GM23338 (cell line): ENCODE measurements around the gene CAPN1. TPM values are rescaled to one million over a fixed set of nuclear protein-coding genes. Genes with fewer than 3 reads are reported as not detected.

Experiments used
- ATAC-seq: fragments of 200-7000 bp; cut with Tn5 transposase; 3 replicates; pipeline ENCODE4 v1.9.1; 2020
- DNase-seq: peaks from one replicate; pipeline ENCODE4 v3.0.0-alpha.2; 2015; ENCODE audit warnings: low spot score
- H2AFZ ChIP-seq: fragments of 200-600 bp; sonication (generic); 2 replicates; pipeline ENCODE4 v1.8.0; 2016; ENCODE audit warnings: antibody characterized with exemption, mild to moderate bottlenecking, moderate library complexity
- H3F3A ChIP-seq: fragments of 200-600 bp; sonication (generic); replicated peaks from 2 replicates; pipeline ENCODE4 v1.8.0; 2017; ENCODE audit warnings: antibody characterized with exemption, mixed run types, low read depth
- H3K27ac ChIP-seq: fragments of 200-600 bp; sonication (generic); 2 replicates; pipeline ENCODE4 v1.6.1; 2016; ENCODE audit warnings: low read depth
- H3K27me3 ChIP-seq: fragments of 200-600 bp; sonication (generic); 2 replicates; pipeline ENCODE4 v1.8.0; 2016; ENCODE audit warnings: mild to moderate bottlenecking, mixed run types, moderate library complexity; ENCODE audit not compliant: insufficient read depth
- H3K36me3 ChIP-seq: fragments of 200-600 bp; sonication (generic); 2 replicates; pipeline ENCODE4 v1.8.0; 2016; ENCODE audit warnings: mild to moderate bottlenecking; ENCODE audit not compliant: insufficient read depth
- H3K4me1 ChIP-seq: fragments of 200-600 bp; sonication (generic); 2 replicates; pipeline ENCODE4 v1.8.0; 2016; ENCODE audit warnings: mild to moderate bottlenecking, moderate library complexity; ENCODE audit not compliant: insufficient read depth
- H3K4me2 ChIP-seq: fragments of 200-600 bp; sonication (generic); 2 replicates; pipeline ENCODE4 v1.7.1; 2017; ENCODE audit warnings: mixed run types
- H3K4me3 ChIP-seq: fragments of 200-600 bp; sonication (generic); 2 replicates; pipeline ENCODE4 v1.6.1; 2016; ENCODE audit warnings: mixed run types
- H3K79me2 ChIP-seq: fragments of 200-600 bp; sonication (generic); replicated peaks from 2 replicates; pipeline ENCODE4 v1.8.0; 2017; ENCODE audit warnings: mild to moderate bottlenecking; ENCODE audit not compliant: insufficient read depth
- H3K9me2 ChIP-seq: fragments of 200-600 bp; sonication (generic); 2 replicates; pipeline ENCODE4 v1.8.0; 2017; ENCODE audit not compliant: insufficient read depth
- H4K20me1 ChIP-seq: fragments of 200-600 bp; sonication (generic); replicated peaks from 2 replicates; pipeline ENCODE4 v1.8.0; 2017; ENCODE audit warnings: mild to moderate bottlenecking; ENCODE audit not compliant: insufficient read depth
- H3K27ac Mint-ChIP-seq: 2 replicates; pipeline ENCODE4 v1.8.0; 2020; ENCODE audit warnings: inconsistent platforms, mild to moderate bottlenecking, moderate library complexity, mixed read lengths
- H3K27me3 Mint-ChIP-seq: 3 replicates; pipeline ENCODE4 v1.8.0; 2022; ENCODE audit warnings: low read depth, mild to moderate bottlenecking, moderate library complexity, mixed read lengths, inconsistent platforms; ENCODE audit not compliant: insufficient read depth, poor library complexity
- H3K36me3 Mint-ChIP-seq: 3 replicates; pipeline ENCODE4 v1.8.0; 2021; ENCODE audit warnings: low read depth, mild to moderate bottlenecking, inconsistent platforms, moderate library complexity, mixed read lengths
- H3K4me1 Mint-ChIP-seq: 3 replicates; pipeline ENCODE4 v1.8.0; 2020; ENCODE audit warnings: mild to moderate bottlenecking, inconsistent platforms, mixed read lengths
- H3K4me3 Mint-ChIP-seq: 3 replicates; pipeline ENCODE4 v1.8.0; 2021; ENCODE audit warnings: moderate library complexity, mild to moderate bottlenecking, inconsistent platforms, mixed read lengths
- H3K9me3 Mint-ChIP-seq: 3 replicates; pipeline ENCODE4 v1.8.0; 2020; ENCODE audit warnings: moderate library complexity, mild to moderate bottlenecking, inconsistent platforms, mixed read lengths
- CREB1 ChIP-seq: fragments of 250-450 bp; sonication (Bioruptor Pico); IDR thresholded peaks from 2 replicates; pipeline ENCODE4 v1.5.0; 2020; ENCODE audit warnings: low read depth, mild to moderate bottlenecking, moderate library complexity
- CTCF ChIP-seq, 2 experiments: fragments of 200-600 bp in 1 of 2; sonication (generic) in 1 of 2; conservative IDR thresholded peaks; 2 replicates each; pipeline versions ENCODE4 v1.5.1 to v1.6.1; 2016 to 2017; ENCODE audit warnings: antibody characterized with exemption in 2 of 2, low read depth in 2 of 2, mild to moderate bottlenecking in 2 of 2, moderate library complexity in 1 of 2
- ETS1 ChIP-seq: IDR thresholded peaks from 2 replicates; pipeline ENCODE4 v1.6.1; 2016; ENCODE audit warnings: antibody characterized with exemption
- EZH2 ChIP-seq: fragments of 200-600 bp; sonication (generic); IDR thresholded peaks from one replicate; pipeline ENCODE4 v1.8.0; 2017; ENCODE audit warnings: antibody characterized with exemption, mild to moderate bottlenecking, low read depth; ENCODE audit not compliant: unreplicated experiment
- EZH2phosphoT487 ChIP-seq: fragments of 200-600 bp; sonication (generic); IDR thresholded peaks from one replicate; pipeline ENCODE4 v1.8.1; 2018; ENCODE audit warnings: antibody characterized with exemption; ENCODE audit not compliant: unreplicated experiment
- NANOG ChIP-seq: IDR thresholded peaks from 2 replicates; pipeline ENCODE4 v1.6.1; 2016; ENCODE audit warnings: antibody characterized with exemption, borderline replicate concordance
- POLR2AphosphoS5 ChIP-seq: IDR thresholded peaks from 2 replicates; pipeline ENCODE4 v1.6.1; 2016; ENCODE audit warnings: antibody characterized with exemption, low read depth
- STAT1 ChIP-seq: IDR thresholded peaks from one replicate; pipeline ENCODE4 v1.6.1; 2016; ENCODE audit warnings: antibody characterized with exemption; ENCODE audit not compliant: unreplicated experiment
- ZNF114 ChIP-seq: fragments of 250-450 bp; sonication (Bioruptor Pico); IDR thresholded peaks from 2 replicates; pipeline ENCODE4 v1.5.0; 2020; ENCODE audit warnings: mild to moderate bottlenecking, moderate library complexity
- ZNF331 ChIP-seq: fragments of 250-450 bp; sonication (Bioruptor Pico); IDR thresholded peaks from 2 replicates; pipeline ENCODE4 v1.5.0; 2020; ENCODE audit warnings: low read depth, mild to moderate bottlenecking, moderate library complexity
- polyA plus RNA-seq: library from polyadenylated mRNA; unstranded; fragments of >200 nt; fragmentation: Nextera tagmentation; extraction: Ambion mirVana; gene quantifications from 2 replicates; pipeline ENCODE4 v1.2.1, GENCODE V29; 2016
- total RNA-seq: library from RNA; depleted of rRNA; stranded (reverse); fragments of >200 nt; shearing (Covaris generic); gene quantifications from 2 replicates; pipeline ENCODE4 v1.2.3, GENCODE V29; 2014
- TF ChIP-seq, protein P1 (sequence below): IDR thresholded peaks from one replicate; pipeline ENCODE4 v1.6.1; 2018; ENCODE audit warnings: antibody characterized with exemption; ENCODE audit not compliant: unreplicated experiment
- TF ChIP-seq, protein P2 (sequence below): fragments of 250-450 bp; sonication (Bioruptor Pico); IDR thresholded peaks from 2 replicates; pipeline ENCODE4 v1.5.0; 2020; ENCODE audit warnings: mild to moderate bottlenecking, moderate library complexity

The CAPN1 gene
- total and polyA plus RNA-seq, 2 experiments from 2014 or later: 67.3 to 277 TPM

DNA sequence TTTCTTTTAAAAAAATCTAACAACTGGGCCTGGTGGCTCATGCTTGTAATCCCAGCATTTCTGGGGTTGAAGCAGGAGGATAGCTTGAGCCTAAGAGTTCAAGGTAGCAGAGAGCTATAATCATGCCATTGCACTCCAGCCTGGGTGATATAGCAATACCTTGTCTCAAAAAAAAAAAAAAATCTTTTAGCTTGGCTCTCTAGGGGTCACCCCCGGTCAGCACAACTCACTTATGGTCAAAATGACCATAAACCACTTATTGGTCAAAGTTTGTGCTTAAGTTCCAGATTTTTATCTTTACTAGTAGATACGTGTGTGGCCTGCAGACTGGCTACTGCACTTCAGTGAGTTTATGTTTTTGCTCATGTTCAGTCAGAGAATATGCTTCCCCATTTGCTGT, 18.0 kb upstream of the CAPN1 start:
- H2AFZ ChIP-seq: no peak overlapping the region
- H3K4me2 ChIP-seq: no peak overlapping the region
- H3K36me3 Mint-ChIP-seq: no peaks in the 10 kb centered on the region
- no peaks in the 10 kb centered on the region for H3K79me2 ChIP-seq
- no peak overlapping the region for H3K4me3 ChIP-seq
- H3K27ac Mint-ChIP-seq: no peak overlapping the region
- DNase-seq: no peak
- H3K4me3 Mint-ChIP-seq: no peak overlapping the region
- TF ChIP-seq STAT1 (no peak), ZNF331 (no peak), CREB1 (CRISPR knock-in tag) (no peak), NANOG (no peak), ZNF114 (CRISPR knock-in tag) (no peak), EZH2 (no peak), EZH2phosphoT487 (no peak), ETS1 (no peak), CTCF (conservative IDR thresholded peaks at IDR 0.05; ENCODE audit: low read depth in 2 of 2) (no peak), POLR2AphosphoS5 (no peak)
- TF ChIP-seq, protein P1, sequence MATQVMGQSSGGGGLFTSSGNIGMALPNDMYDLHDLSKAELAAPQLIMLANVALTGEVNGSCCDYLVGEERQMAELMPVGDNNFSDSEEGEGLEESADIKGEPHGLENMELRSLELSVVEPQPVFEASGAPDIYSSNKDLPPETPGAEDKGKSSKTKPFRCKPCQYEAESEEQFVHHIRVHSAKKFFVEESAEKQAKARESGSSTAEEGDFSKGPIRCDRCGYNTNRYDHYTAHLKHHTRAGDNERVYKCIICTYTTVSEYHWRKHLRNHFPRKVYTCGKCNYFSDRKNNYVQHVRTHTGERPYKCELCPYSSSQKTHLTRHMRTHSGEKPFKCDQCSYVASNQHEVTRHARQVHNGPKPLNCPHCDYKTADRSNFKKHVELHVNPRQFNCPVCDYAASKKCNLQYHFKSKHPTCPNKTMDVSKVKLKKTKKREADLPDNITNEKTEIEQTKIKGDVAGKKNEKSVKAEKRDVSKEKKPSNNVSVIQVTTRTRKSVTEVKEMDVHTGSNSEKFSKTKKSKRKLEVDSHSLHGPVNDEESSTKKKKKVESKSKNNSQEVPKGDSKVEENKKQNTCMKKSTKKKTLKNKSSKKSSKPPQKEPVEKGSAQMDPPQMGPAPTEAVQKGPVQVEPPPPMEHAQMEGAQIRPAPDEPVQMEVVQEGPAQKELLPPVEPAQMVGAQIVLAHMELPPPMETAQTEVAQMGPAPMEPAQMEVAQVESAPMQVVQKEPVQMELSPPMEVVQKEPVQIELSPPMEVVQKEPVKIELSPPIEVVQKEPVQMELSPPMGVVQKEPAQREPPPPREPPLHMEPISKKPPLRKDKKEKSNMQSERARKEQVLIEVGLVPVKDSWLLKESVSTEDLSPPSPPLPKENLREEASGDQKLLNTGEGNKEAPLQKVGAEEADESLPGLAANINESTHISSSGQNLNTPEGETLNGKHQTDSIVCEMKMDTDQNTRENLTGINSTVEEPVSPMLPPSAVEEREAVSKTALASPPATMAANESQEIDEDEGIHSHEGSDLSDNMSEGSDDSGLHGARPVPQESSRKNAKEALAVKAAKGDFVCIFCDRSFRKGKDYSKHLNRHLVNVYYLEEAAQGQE: no peak
- TF ChIP-seq, protein P2, sequence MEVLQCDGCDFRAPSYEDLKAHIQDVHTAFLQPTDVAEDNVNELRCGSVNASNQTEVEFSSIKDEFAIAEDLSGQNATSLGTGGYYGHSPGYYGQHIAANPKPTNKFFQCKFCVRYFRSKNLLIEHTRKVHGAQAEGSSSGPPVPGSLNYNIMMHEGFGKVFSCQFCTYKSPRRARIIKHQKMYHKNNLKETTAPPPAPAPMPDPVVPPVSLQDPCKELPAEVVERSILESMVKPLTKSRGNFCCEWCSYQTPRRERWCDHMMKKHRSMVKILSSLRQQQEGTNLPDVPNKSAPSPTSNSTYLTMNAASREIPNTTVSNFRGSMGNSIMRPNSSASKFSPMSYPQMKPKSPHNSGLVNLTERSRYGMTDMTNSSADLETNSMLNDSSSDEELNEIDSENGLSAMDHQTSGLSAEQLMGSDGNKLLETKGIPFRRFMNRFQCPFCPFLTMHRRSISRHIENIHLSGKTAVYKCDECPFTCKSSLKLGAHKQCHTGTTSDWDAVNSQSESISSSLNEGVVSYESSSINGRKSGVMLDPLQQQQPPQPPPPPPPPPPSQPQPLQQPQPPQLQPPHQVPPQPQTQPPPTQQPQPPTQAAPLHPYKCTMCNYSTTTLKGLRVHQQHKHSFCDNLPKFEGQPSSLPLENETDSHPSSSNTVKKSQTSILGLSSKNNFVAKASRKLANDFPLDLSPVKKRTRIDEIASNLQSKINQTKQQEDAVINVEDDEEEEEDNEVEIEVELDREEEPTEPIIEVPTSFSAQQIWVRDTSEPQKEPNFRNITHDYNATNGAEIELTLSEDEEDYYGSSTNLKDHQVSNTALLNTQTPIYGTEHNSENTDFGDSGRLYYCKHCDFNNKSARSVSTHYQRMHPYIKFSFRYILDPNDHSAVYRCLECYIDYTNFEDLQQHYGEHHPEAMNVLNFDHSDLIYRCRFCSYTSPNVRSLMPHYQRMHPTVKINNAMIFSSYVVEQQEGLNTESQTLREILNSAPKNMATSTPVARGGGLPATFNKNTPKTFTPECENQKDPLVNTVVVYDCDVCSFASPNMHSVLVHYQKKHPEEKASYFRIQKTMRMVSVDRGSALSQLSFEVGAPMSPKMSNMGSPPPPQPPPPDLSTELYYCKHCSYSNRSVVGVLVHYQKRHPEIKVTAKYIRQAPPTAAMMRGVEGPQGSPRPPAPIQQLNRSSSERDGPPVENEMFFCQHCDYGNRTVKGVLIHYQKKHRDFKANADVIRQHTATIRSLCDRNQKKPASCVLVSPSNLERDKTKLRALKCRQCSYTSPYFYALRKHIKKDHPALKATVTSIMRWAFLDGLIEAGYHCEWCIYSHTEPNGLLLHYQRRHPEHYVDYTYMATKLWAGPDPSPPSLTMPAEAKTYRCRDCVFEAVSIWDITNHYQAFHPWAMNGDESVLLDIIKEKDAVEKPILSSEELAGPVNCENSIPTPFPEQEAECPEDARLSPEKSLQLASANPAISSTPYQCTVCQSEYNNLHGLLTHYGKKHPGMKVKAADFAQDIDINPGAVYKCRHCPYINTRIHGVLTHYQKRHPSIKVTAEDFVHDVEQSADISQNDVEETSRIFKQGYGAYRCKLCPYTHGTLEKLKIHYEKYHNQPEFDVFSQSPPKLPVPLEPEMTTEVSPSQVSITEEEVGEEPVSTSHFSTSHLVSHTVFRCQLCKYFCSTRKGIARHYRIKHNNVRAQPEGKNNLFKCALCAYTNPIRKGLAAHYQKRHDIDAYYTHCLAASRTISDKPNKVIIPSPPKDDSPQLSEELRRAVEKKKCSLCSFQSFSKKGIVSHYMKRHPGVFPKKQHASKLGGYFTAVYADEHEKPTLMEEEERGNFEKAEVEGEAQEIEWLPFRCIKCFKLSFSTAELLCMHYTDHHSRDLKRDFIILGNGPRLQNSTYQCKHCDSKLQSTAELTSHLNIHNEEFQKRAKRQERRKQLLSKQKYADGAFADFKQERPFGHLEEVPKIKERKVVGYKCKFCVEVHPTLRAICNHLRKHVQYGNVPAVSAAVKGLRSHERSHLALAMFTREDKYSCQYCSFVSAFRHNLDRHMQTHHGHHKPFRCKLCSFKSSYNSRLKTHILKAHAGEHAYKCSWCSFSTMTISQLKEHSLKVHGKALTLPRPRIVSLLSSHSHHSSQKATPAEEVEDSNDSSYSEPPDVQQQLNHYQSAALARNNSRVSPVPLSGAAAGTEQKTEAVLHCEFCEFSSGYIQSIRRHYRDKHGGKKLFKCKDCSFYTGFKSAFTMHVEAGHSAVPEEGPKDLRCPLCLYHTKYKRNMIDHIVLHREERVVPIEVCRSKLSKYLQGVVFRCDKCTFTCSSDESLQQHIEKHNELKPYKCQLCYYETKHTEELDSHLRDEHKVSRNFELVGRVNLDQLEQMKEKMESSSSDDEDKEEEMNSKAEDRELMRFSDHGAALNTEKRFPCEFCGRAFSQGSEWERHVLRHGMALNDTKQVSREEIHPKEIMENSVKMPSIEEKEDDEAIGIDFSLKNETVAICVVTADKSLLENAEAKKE: no peak
- H3K27me3 ChIP-seq: no peaks in the 10 kb centered on the region
- ATAC-seq: no peak
- H3K9me3 Mint-ChIP-seq: no peaks in the 10 kb centered on the region
- H4K20me1 ChIP-seq: no peaks in the 10 kb centered on the region
- peaks cover 9% of the 10 kb centered on the region for H3K4me1 Mint-ChIP-seq
- no peaks in the 10 kb centered on the region for H3F3A ChIP-seq
- H3K36me3 ChIP-seq: no peaks in the 10 kb centered on the region
- no peak overlapping the region for H3K27ac ChIP-seq
- H3K27me3 Mint-ChIP-seq: peaks cover 3% of the 10 kb centered on the region
- no peaks in the 10 kb centered on the region for H3K9me2 ChIP-seq
- H3K4me1 ChIP-seq: peaks cover 4% of the 10 kb centered on the region
